DOHH2 (cell line): ENCODE measurements around the gene ABI1.

ENCODE experiments used
- H3F3A ChIP-seq: fragments of 200-600 bp; sonication (generic), shearing (Covaris generic); 2 replicates; pipeline ENCODE4 v1.6.0; 2016; ENCODE audit warnings: antibody characterized with exemption, mild to moderate bottlenecking; ENCODE audit not compliant: control insufficient read depth, insufficient read depth
- H3K27ac ChIP-seq: fragments of 200-600 bp; sonication (generic); 2 replicates; pipeline ENCODE4 v1.5.1; 2014; ENCODE audit warnings: low read depth, mild to moderate bottlenecking, low read length, moderate library complexity
- H3K27me3 ChIP-seq: fragments of 200-600 bp; sonication (generic); 2 replicates; pipeline ENCODE4 v1.6.1; 2014; ENCODE audit warnings: mild to moderate bottlenecking, low read length, mixed read lengths; ENCODE audit not compliant: control insufficient read depth
- H3K36me3 ChIP-seq: fragments of 200-600 bp; sonication (generic); 2 replicates; pipeline ENCODE4 v1.6.1; 2014; ENCODE audit warnings: mild to moderate bottlenecking, low read length, moderate library complexity, mixed read lengths; ENCODE audit not compliant: control insufficient read depth
- H3K4me1 ChIP-seq: fragments of 200-600 bp; sonication (generic); 2 replicates; pipeline ENCODE4 v1.6.1; 2014; ENCODE audit warnings: mild to moderate bottlenecking, low read length, mixed read lengths; ENCODE audit not compliant: control insufficient read depth
- H3K4me2 ChIP-seq: fragments of 200-600 bp; sonication (generic); 2 replicates; pipeline ENCODE4 v1.6.0; 2014; ENCODE audit warnings: mild to moderate bottlenecking, low read length, moderate library complexity
- H3K4me3 ChIP-seq: fragments of 200-600 bp; sonication (generic); 2 replicates; pipeline ENCODE4 v1.5.1; 2014; ENCODE audit warnings: mild to moderate bottlenecking, low read length, mixed read lengths
- H3K79me2 ChIP-seq: fragments of 200-600 bp; sonication (generic); 2 replicates; pipeline ENCODE4 v1.6.1; 2014; ENCODE audit warnings: mild to moderate bottlenecking, low read length, mixed read lengths; ENCODE audit not compliant: control insufficient read depth
- H3K9me2 ChIP-seq: fragments of 200-600 bp; sonication (generic); replicated peaks from 2 replicates; pipeline ENCODE4 v1.6.1; 2014; ENCODE audit warnings: mild to moderate bottlenecking, low read length, mixed read lengths; ENCODE audit not compliant: control insufficient read depth
- H3K9me3 ChIP-seq: fragments of 200-600 bp; sonication (generic); 2 replicates; pipeline ENCODE4 v1.6.1; 2014; ENCODE audit warnings: antibody characterized with exemption, low read length, mixed read lengths; ENCODE audit not compliant: control insufficient read depth, insufficient read depth
- H4K20me1 ChIP-seq: fragments of 200-600 bp; sonication (generic); 2 replicates; pipeline ENCODE4 v1.6.0; 2014; ENCODE audit warnings: low read depth, mild to moderate bottlenecking, antibody characterized with exemption, low read length, moderate library complexity; ENCODE audit not compliant: control insufficient read depth, insufficient read depth
- CTCF ChIP-seq: fragments of 200-600 bp; sonication (generic); IDR thresholded peaks from one replicate; pipeline ENCODE4 v1.5.1; 2014; ENCODE audit warnings: antibody characterized with exemption, mild to moderate bottlenecking, low read depth, low read length; ENCODE audit not compliant: poor library complexity, severe bottlenecking
- EZH2phosphoT487 ChIP-seq: fragments of 200-600 bp; sonication (generic); IDR thresholded peaks from 2 replicates; pipeline ENCODE4 v1.6.1; 2017; ENCODE audit warnings: borderline replicate concordance, mild to moderate bottlenecking, antibody characterized with exemption, low read length, moderate library complexity, mixed read lengths

The ABI1 gene

GRCh38 chr10:26837139-26837538 is 23.6 kb downstream of the ABI1 start:
- H3K36me3 ChIP-seq = peaks cover 50% of the 10 kb centered on the region
- TF ChIP-seq EZH2phosphoT487 = no peak
- no peak for TF ChIP-seq CTCF
- H3F3A ChIP-seq = 0 out of 2 replicates have a peak, but pooled peaks cover 2% of the 10 kb centered on the region
- H3K4me3 ChIP-seq = no peak overlapping the region
- H3K27ac ChIP-seq = no peak overlapping the region
- peaks cover 100% of the 10 kb centered on the region for H3K79me2 ChIP-seq
- no peaks in the 10 kb centered on the region for H3K9me2 ChIP-seq
- H3K4me2 ChIP-seq = no peak overlapping the region
- H3K9me3 ChIP-seq = no peaks in the 10 kb centered on the region
- H4K20me1 ChIP-seq = peaks cover 13% of the 10 kb centered on the region
- peaks cover 39% of the 10 kb centered on the region for H3K4me1 ChIP-seq
- no peaks in the 10 kb centered on the region for H3K27me3 ChIP-seq

GRCh38 chr10:26835025-26835424 is 25.7 kb downstream of the ABI1 start:
- 0 out of 2 replicates have a peak, but pooled peaks cover 2% of the 10 kb centered on the region for H3F3A ChIP-seq
- H3K27ac ChIP-seq = no peak overlapping the region
- 0 out of 2 replicates have a peak, but pooled peaks cover 3% of the 10 kb centered on the region for H3K9me3 ChIP-seq
- peaks cover 37% of the 10 kb centered on the region for H3K4me1 ChIP-seq
- no peaks in the 10 kb centered on the region for H3K27me3 ChIP-seq
- H3K4me3 ChIP-seq = no peak overlapping the region
- H4K20me1 ChIP-seq = peaks cover 6% of the 10 kb centered on the region; the same call in 1 of the 2 replicates
- no peak overlapping the region for H3K4me2 ChIP-seq
- no peak for TF ChIP-seq EZH2phosphoT487
- H3K36me3 ChIP-seq = peaks cover 47% of the 10 kb centered on the region
- H3K79me2 ChIP-seq = peaks cover 100% of the 10 kb centered on the region
- no peaks in the 10 kb centered on the region for H3K9me2 ChIP-seq

- peaks cover 4% of the 10 kb centered on the region; the same call in 1 of the 2 replicates for H4K20me1 ChIP-seq
- H3K9me2 ChIP-seq = no peaks in the 10 kb centered on the region
- H3K4me1 ChIP-seq = peaks cover 27% of the 10 kb centered on the region
- no peak overlapping the region for H3K4me2 ChIP-seq
- 0 out of 2 replicates have a peak, but pooled peaks cover 3% of the 10 kb centered on the region for H3K9me3 ChIP-seq
- peaks cover 5% of the 10 kb centered on the region; the same call in 1 of the 2 replicates for H3F3A ChIP-seq
- H3K36me3 ChIP-seq = peaks cover 35% of the 10 kb centered on the region
- no peak for TF ChIP-seq CTCF
- no peak for TF ChIP-seq EZH2phosphoT487
- H3K27ac ChIP-seq = no peak overlapping the region
- H3K27me3 ChIP-seq = no peaks in the 10 kb centered on the region
- H3K79me2 ChIP-seq = peaks cover 100% of the 10 kb centered on the region
- no peak overlapping the region for H3K4me3 ChIP-seq
These were observed 27.8 kb downstream of the ABI1 start for GRCh38 chr10:26832960-26833359.

- Histone ChIP-seq H3K79me2 (peaks cover 100% of the 10 kb centered on the region), H3K27ac (no peak overlapping the region), H3K4me1 (peaks cover 24% of the 10 kb centered on the region), H3K9me2 (no peaks in the 10 kb centered on the region), H3K27me3 (no peaks in the 10 kb centered on the region), H3K9me3 (0 out of 2 replicates have a peak, but pooled peaks cover 3% of the 10 kb centered on the region), H3K36me3 (peaks cover 28% of the 10 kb centered on the region), H3K4me2 (no peak overlapping the region), H3K4me3 (no peak overlapping the region), H3F3A (peaks cover 5% of the 10 kb centered on the region; the same call in 1 of the 2 replicates), H4K20me1 (peaks cover 4% of the 10 kb centered on the region; the same call in 1 of the 2 replicates)
- TF ChIP-seq EZH2phosphoT487 (no peak), CTCF (no peak)
These were observed 28.8 kb downstream of the ABI1 start for GRCh38 chr10:26831936-26832335.
